GM10266 (cell line): Measurements from ENCODE around the gene ADCY7.
A peak's percentile ranks its signal among the peaks of the same experiment; 100 is the strongest.

Experiments
- DNase-seq: peaks from one replicate; pipeline ENCODE4 v3.0.0; 2012; ENCODE audit errors: extremely low spot score
- CTCF ChIP-seq: IDR thresholded peaks from 2 replicates; pipeline ENCODE4 v1.5.1; 2012; ENCODE audit warnings: mild to moderate bottlenecking, low read depth; ENCODE audit not compliant: control insufficient read depth, insufficient read depth; ENCODE audit errors: missing control alignments

ADCY7 gene

GRCh38 chr16:50273888-50274325 is 7.6 kb downstream of the ADCY7 start:
- no peak for TF ChIP-seq CTCF
- DNase-seq, result peak; percentile 82

- peak; percentile 69 for DNase-seq
These were observed 8.2 kb downstream of the ADCY7 start for GRCh38 chr16:50274326-50275097.

DNA sequence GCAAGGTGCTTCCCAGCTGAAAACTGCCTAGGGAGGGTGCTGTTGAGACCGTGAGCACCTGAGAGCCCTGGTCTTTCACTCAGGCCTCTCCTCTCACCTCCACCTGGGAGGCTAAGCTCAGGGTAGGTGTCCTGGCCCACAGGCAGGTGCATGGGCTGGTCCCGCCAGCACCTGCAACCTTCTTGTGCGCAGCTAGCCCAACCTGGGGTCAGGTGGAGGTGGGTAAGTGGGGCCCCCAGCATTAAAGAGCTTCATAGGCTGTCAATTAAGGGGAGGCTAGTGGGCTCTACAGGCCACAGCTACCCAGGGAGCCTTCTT is 8.7 kb downstream of the ADCY7 start:
- peak; percentile 10 for TF ChIP-seq CTCF
- no peak for DNase-seq

More at GRCh38 chr16:50274326-50275097, 8.2 kb downstream of the ADCY7 start:
- TF ChIP-seq CTCF, result peak; percentile 1

GRCh38 chr16:50275428-50276325 is 9.3 kb downstream of the ADCY7 start:
- TF ChIP-seq CTCF, result no peak

GRCh38 chr16:50276326-50276640 is 9.9 kb downstream of the ADCY7 start:
- DNase-seq, result no peak
- no peak for TF ChIP-seq CTCF

More at GRCh38 chr16:50275428-50276325, 9.3 kb downstream of the ADCY7 start:
- DNase-seq, result no peak

DNA sequence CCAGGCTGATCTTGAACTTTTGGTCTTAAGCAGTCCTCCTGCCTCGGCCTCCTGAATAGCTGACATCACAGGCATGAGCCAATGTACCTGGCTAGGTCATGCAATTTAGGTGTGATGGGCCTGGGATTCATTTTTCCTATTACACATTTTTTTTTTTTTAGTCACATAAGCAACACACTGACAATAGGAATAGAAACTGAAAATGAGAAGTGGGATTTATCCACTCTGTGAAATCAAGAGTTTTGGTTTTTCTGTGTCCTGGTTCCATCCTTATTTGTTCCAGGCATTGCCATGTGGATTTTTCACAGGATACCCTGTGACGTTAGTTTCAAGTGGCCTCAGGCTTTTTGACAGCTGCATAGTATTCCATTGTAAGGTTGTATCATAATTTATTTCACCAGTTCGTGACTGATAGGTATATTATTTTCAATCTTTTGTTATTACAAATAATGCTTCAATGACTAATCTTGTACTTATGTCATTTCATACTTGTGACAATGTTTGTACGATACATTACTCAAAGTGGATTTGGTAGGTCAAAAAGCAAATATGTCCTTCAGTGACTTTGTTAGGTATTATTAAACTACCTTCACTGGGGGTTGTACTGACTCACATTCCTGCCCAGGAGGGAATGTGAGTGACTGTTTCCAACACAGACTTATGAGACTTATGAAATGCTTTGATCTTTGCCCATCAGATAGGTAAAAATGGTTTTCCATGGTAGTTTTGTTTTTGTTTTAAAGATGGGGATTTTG is 10.6 kb downstream of the ADCY7 start:
- TF ChIP-seq CTCF, result no peak
- no peak for DNase-seq
